ENCODE results near the gene PAQR5.

The PAQR5 gene

GRCh38 chr15:69320977-69321554 lies 22.4 kb downstream of the PAQR5 start:
- no peak for DNase-seq (ENCODE audit: low spot score)
- in situ Hi-C loops (cut with MboI; ENCODE audit: low pct_unique_long_range_greater_than_20kb, low sequenced_read_pairs, unreplicated experiment), result no loop called here

DNA sequence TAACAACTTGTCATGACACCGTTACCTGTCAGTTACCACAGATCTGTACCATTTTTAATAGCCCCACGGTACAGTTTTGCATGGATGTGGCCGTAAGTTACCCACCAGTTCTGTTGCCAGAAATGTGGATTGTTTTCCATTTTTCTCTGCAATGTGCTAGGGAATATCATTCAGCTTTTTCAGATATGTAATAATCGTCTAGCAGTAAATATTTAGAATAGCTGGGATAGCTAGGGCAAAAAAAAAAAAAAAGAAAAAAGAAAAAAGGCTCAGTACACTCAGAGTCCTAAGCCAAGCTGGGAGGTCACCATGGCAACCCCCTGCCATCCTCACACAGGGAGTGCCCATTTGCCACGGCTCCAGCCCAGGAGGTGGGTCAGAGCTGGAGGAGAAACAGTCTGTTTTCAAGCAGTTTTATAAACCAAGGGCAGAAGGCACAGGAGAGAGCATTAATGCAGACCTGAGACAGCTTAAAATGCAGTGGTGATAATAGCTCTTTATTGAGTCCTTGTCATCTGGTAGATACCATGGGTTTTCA lies 25.2 kb downstream of the PAQR5 start:
- TF ChIP-seq, protein P1, sequence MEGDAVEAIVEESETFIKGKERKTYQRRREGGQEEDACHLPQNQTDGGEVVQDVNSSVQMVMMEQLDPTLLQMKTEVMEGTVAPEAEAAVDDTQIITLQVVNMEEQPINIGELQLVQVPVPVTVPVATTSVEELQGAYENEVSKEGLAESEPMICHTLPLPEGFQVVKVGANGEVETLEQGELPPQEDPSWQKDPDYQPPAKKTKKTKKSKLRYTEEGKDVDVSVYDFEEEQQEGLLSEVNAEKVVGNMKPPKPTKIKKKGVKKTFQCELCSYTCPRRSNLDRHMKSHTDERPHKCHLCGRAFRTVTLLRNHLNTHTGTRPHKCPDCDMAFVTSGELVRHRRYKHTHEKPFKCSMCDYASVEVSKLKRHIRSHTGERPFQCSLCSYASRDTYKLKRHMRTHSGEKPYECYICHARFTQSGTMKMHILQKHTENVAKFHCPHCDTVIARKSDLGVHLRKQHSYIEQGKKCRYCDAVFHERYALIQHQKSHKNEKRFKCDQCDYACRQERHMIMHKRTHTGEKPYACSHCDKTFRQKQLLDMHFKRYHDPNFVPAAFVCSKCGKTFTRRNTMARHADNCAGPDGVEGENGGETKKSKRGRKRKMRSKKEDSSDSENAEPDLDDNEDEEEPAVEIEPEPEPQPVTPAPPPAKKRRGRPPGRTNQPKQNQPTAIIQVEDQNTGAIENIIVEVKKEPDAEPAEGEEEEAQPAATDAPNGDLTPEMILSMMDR (IDR thresholded peaks at IDR 0.05; ENCODE audit: extremely low read depth, insufficient read depth, missing control alignments), result no peak
- in situ Hi-C loops (cut with MboI; ENCODE audit: low pct_unique_long_range_greater_than_20kb, low sequenced_read_pairs, unreplicated experiment), result no loop called here
- no peak for DNase-seq (ENCODE audit: low spot score)

More at GRCh38 chr15:69320977-69321554, 22.4 kb downstream of the PAQR5 start:
- TF ChIP-seq, protein P1 (IDR thresholded peaks at IDR 0.05; ENCODE audit: extremely low read depth, insufficient read depth, missing control alignments), result no peak

- DNase-seq (ENCODE audit: low spot score), result no peak
- in situ Hi-C loops (cut with MboI; ENCODE audit: low pct_unique_long_range_greater_than_20kb, low sequenced_read_pairs, unreplicated experiment), result no loop called here
- TF ChIP-seq, protein P1 (IDR thresholded peaks at IDR 0.05; ENCODE audit: extremely low read depth, insufficient read depth, missing control alignments), result no peak
Measured at GRCh38 chr15:69324565-69324964, 25.9 kb downstream of the PAQR5 start.

DNA sequence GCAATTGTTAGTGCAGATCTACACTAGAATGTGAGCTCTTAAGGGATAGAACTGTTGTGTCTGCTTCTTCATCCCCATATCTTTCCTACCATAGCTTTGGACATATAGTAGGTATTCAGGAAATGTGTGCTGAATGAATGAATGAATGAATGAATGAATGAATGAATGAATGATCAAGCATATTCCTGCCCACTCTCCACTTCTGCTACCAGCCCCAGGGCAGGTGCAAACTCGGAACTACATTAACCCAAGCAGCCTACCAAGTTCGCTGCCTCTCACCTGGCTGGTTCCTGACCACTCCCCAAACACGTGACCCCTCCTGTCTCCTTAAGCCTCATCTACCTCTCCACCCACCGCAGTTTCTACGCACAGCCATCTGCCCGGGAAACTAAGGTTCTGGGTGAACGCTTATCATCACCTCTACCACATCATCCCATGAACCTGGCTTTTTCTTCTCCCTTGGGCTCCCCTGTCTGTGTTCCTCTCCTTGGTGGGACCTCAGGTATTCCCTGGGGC lies 26.8 kb downstream of the PAQR5 start:
- TF ChIP-seq, protein P1 (IDR thresholded peaks at IDR 0.05; ENCODE audit: extremely low read depth, insufficient read depth, missing control alignments), result no peak
- in situ Hi-C loops (cut with MboI; ENCODE audit: low pct_unique_long_range_greater_than_20kb, low sequenced_read_pairs, unreplicated experiment), result no loop called here
- no peak for DNase-seq (ENCODE audit: low spot score)

- TF ChIP-seq, protein P1 (IDR thresholded peaks at IDR 0.05; ENCODE audit: extremely low read depth, insufficient read depth, missing control alignments), result no peak
- in situ Hi-C loops (cut with MboI; ENCODE audit: low pct_unique_long_range_greater_than_20kb, low sequenced_read_pairs, unreplicated experiment), result no loop called here
- DNase-seq (ENCODE audit: low spot score), result no peak
Measured at GRCh38 chr15:69328080-69328479, 29.4 kb downstream of the PAQR5 start.

GRCh38 chr15:69328739-69329138 lies 30.0 kb downstream of the PAQR5 start:
- in situ Hi-C loops (cut with MboI; ENCODE audit: low pct_unique_long_range_greater_than_20kb, low sequenced_read_pairs, unreplicated experiment), result no loop called here
- no peak for DNase-seq (ENCODE audit: low spot score)
- TF ChIP-seq, protein P1 (IDR thresholded peaks at IDR 0.05; ENCODE audit: extremely low read depth, insufficient read depth, missing control alignments), result no peak
